Gastrocnemius medialis (tissue), 4 donors: ENCODE results near the gene BANK1.

ENCODE experiments used
- POLR2A ChIP-seq, 2 donors: fragments of 450-650 bp; IDR thresholded peaks; one replicate each; pipeline ENCODE4 v1.6.1; 2017; ENCODE audit warnings: antibody characterized with exemption in 2 of 2, mild to moderate bottlenecking in 2 of 2, moderate library complexity in 2 of 2
- TF ChIP-seq, protein P1 (sequence below), 5 experiments: fragments of 450-650 bp in 3 of 5; fragments of 200-600 bp in 2 of 5; sonication (generic) in 2 of 5; IDR thresholded peaks in 4 of 5; conservative IDR thresholded peaks in 1 of 5; 1 replicate in 4 of 5; 2 replicates in 1 of 5; pipeline ENCODE4 v1.5.1; 2016 to 2019; ENCODE audit warnings: antibody characterized with exemption in 5 of 5, mild to moderate bottlenecking in 3 of 5, moderate library complexity in 3 of 5

DNA sequence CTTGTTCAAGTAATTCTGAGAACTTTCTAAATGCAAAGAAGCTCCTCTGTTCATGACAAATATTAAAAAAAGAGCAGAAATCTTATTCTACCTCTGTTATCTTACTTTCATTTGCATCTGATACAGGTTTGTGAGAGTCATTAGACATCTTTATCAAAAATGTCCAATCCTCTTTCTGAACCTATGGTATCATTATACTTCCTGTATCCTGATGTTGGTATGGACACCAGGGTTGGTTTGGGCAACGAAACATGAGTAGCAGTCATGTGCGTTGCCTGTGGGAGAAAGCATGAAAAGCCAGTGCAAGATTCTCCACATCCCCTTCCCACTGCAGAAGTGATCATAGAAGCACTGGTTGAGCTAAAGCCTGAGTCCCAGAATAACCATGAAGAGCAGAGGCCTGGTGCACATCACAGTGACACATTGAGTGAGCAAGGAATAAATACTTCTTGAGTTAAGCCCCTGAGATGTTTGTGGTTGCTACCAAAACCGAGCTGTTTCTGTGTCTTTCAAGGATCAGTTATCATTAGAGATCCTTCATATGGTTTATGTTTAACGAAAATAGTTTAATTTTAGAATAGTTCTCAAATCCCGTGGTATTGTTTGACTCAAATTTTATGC lies 197.2 kb downstream of the BANK1 start:
- TF ChIP-seq, protein P1, sequence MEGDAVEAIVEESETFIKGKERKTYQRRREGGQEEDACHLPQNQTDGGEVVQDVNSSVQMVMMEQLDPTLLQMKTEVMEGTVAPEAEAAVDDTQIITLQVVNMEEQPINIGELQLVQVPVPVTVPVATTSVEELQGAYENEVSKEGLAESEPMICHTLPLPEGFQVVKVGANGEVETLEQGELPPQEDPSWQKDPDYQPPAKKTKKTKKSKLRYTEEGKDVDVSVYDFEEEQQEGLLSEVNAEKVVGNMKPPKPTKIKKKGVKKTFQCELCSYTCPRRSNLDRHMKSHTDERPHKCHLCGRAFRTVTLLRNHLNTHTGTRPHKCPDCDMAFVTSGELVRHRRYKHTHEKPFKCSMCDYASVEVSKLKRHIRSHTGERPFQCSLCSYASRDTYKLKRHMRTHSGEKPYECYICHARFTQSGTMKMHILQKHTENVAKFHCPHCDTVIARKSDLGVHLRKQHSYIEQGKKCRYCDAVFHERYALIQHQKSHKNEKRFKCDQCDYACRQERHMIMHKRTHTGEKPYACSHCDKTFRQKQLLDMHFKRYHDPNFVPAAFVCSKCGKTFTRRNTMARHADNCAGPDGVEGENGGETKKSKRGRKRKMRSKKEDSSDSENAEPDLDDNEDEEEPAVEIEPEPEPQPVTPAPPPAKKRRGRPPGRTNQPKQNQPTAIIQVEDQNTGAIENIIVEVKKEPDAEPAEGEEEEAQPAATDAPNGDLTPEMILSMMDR (IDR thresholded peaks at IDR 0.05 in 4 of 5, conservative IDR thresholded peaks at IDR 0.05 in 1 of 5), result no peak
- TF ChIP-seq POLR2A (IDR thresholded peaks at IDR 0.05), result no peak
